Endothelial cell of umbilical vein (primary cell): ENCODE measurements around the gene PARN. TPM values are rescaled to one million over a fixed set of nuclear protein-coding genes. Genes with fewer than 3 reads are reported as not detected.

Experiments used
- BruUV-seq: library from RNA; stranded (reverse); fragments of 400-500 nt; replicated peaks from 2 replicates; lab custom pipeline; 2021; lab: Mats Ljungman, UMichigan
- CTCF ChIA-PET: fragments of 300-600, 350-600 bp; sonication (Branson Sonifier 250); formaldehyde crosslinking; loops from one replicate; lab custom pipeline; 2021; ENCODE audit warnings: antibody characterized with exemption, inconsistent platforms; lab: Charles Lee
- POLR2A ChIA-PET: fragments of 300-600, 350-600 bp; sonication (Branson Sonifier 250); formaldehyde crosslinking; loops from one replicate; lab custom pipeline; 2021; ENCODE audit warnings: antibody characterized with exemption, inconsistent platforms; lab: Charles Lee
- DNase-seq: peaks from one replicate; pipeline ENCODE4 v3.0.0-alpha.2; 2011; ENCODE audit warnings: low read depth, low spot score
- FAIRE-seq: peaks from 2 replicates; lab custom pipeline; 2011; peaks lifted over from hg19 to GRCh38; lab: Jason Lieb, UNC
- H2AFZ ChIP-seq: 2 replicates; pipeline ENCODE4 v1.6.0; 2012; ENCODE audit warnings: low read depth, low read length, control low read depth, inconsistent platforms
- H3K27ac ChIP-seq: 2 replicates; pipeline ENCODE4 v1.5.1; 2011; ENCODE audit warnings: low read depth, mild to moderate bottlenecking, control low read depth, low read length, moderate library complexity; ENCODE audit not compliant: insufficient read depth
- H3K27me3 ChIP-seq, 2 experiments: 2 replicates each; pipeline versions ENCODE4 v1.6.0 to v1.6.1; 2011; ENCODE audit warnings: low read length in 2 of 2, mixed read lengths in 1 of 2; ENCODE audit not compliant: control insufficient read depth in 2 of 2, insufficient read depth in 2 of 2
- H3K36me3 ChIP-seq, 2 experiments: 2 replicates in 1 of 2; 3 replicates in 1 of 2; pipeline ENCODE4 v1.5.1; 2011; ENCODE audit warnings: low read length in 2 of 2, mild to moderate bottlenecking in 1 of 2, moderate library complexity in 1 of 2; ENCODE audit not compliant: control insufficient read depth in 2 of 2, insufficient read depth in 2 of 2; ENCODE audit errors: extremely low read depth in 1 of 2
- H3K4me1 ChIP-seq: 3 replicates; pipeline ENCODE4 v1.5.1; 2011; ENCODE audit warnings: mild to moderate bottlenecking, low read length; ENCODE audit not compliant: control insufficient read depth, insufficient read depth; ENCODE audit errors: extremely low read depth
- H3K4me2 ChIP-seq: 2 replicates; pipeline ENCODE4 v1.6.1; 2011; ENCODE audit warnings: low read length, control low read depth, mixed read lengths; ENCODE audit not compliant: insufficient read depth
- H3K4me3 ChIP-seq, 3 experiments: fragments of 200-600 bp in 1 of 3; sonication (generic), shearing (Covaris generic) in 1 of 3; replicated peaks in 1 of 3; 2 replicates each; pipeline ENCODE4 v1.5.1; 2011 to 2016; ENCODE audit warnings: control low read depth in 3 of 3, low read length in 3 of 3, mild to moderate bottlenecking in 2 of 3, inconsistent platforms in 1 of 3, low read depth in 1 of 3, moderate library complexity in 1 of 3; ENCODE audit not compliant: insufficient read depth in 1 of 3
- H3K79me2 ChIP-seq: 2 replicates; pipeline ENCODE4 v1.6.0; 2012; ENCODE audit warnings: low read length, inconsistent platforms; ENCODE audit not compliant: control insufficient read depth, insufficient read depth
- H3K9ac ChIP-seq: replicated peaks from 2 replicates; pipeline ENCODE3; 2011; ENCODE audit warnings: low read length, control low read depth; ENCODE audit not compliant: insufficient read depth; ENCODE audit errors: extremely low read depth
- H3K9me1 ChIP-seq: replicated peaks from 3 replicates; pipeline ENCODE4 v1.6.0; 2011; ENCODE audit warnings: mild to moderate bottlenecking, low read length; ENCODE audit not compliant: control insufficient read depth, insufficient read depth; ENCODE audit errors: extremely low read depth
- H3K9me3 ChIP-seq: replicated peaks from 2 replicates; pipeline ENCODE4 v1.5.1; 2012; ENCODE audit warnings: low read length, inconsistent platforms; ENCODE audit not compliant: control insufficient read depth, insufficient read depth
- H4K20me1 ChIP-seq: replicated peaks from 2 replicates; pipeline ENCODE3; 2011; ENCODE audit warnings: mild to moderate bottlenecking, low read length; ENCODE audit not compliant: control insufficient read depth, insufficient read depth; ENCODE audit errors: extremely low read depth
- EZH2 ChIP-seq: IDR thresholded peaks from 2 replicates; pipeline ENCODE4 v1.6.1; 2012; ENCODE audit warnings: borderline replicate concordance, low read depth, mild to moderate bottlenecking, moderate library complexity, low read length, inconsistent platforms; ENCODE audit not compliant: severe bottlenecking
- FOS ChIP-seq: IDR thresholded peaks from 2 replicates; pipeline ENCODE4 v1.6.1; 2011; ENCODE audit warnings: mild to moderate bottlenecking, low read length, moderate library complexity, borderline replicate concordance; ENCODE audit not compliant: insufficient read depth
- GATA2 ChIP-seq: IDR thresholded peaks from 2 replicates; pipeline ENCODE4 v1.7.0; 2011; ENCODE audit warnings: low read depth, mild to moderate bottlenecking, moderate library complexity, mixed read lengths, low read length; ENCODE audit not compliant: insufficient read length, insufficient read depth
- JUN ChIP-seq: IDR thresholded peaks from 2 replicates; pipeline ENCODE4 v1.6.1; 2011; ENCODE audit warnings: borderline replicate concordance, low read depth; ENCODE audit not compliant: insufficient read length, insufficient read depth
- MAX ChIP-seq: IDR thresholded peaks from 2 replicates; pipeline ENCODE4 v1.6.1; 2011; ENCODE audit not compliant: insufficient read depth, insufficient read length
- dilution Hi-C: fragments of 300-500 bp; cut with MboI; formaldehyde crosslinking; loops from one replicate; pipeline ENCODE4 v1.15.0; 2019; ENCODE audit warnings: low sequenced_read_pairs; ENCODE audit not compliant: extremely low pct_ligation_motif_present
- intact Hi-C: fragments of 100-400 bp; cut with micrococcal nuclease; formaldehyde crosslinking; loops from one replicate; pipeline ENCODE4 v1.10.0; 2022
- polyA plus RNA-seq, 4 experiments: library from polyadenylated mRNA; depleted of rRNA in 3 of 4; stranded (reverse) in 3 of 4; unstranded in 1 of 4; fragments of >200 nt; gene quantifications; 2 replicates each; pipeline versions ENCODE4 v1.2.1 to v1.2.3, GENCODE V29; 2011 to 2012; ENCODE audit warnings: missing spikeins in 1 of 4
- total RNA-seq: library from RNA; stranded (reverse); gene quantifications from 2 replicates; pipeline ENCODE4 v1.2.3, GENCODE V29; 2021
- TF ChIP-seq, protein P1 (sequence below), 2 donors: IDR thresholded peaks; 1 replicate in 1 of 2; 2 replicates in 1 of 2; pipeline ENCODE4 v1.5.1; 2011; ENCODE audit warnings: low read length in 2 of 2, mild to moderate bottlenecking in 2 of 2, moderate library complexity in 2 of 2, control low read depth in 1 of 2, inconsistent platforms in 1 of 2, low read depth in 1 of 2; ENCODE audit not compliant: insufficient read depth in 1 of 2; ENCODE audit errors: extremely low read depth in 1 of 2

The PARN gene
- total and polyA plus RNA-seq, 2 donors (not counting 3 experiments of a cell fraction or from before 2014, with no cell fraction given) = 16.9 to 24.6 TPM

- dilution Hi-C loops (no loop called here), intact Hi-C loops (no loop called here)
- Histone ChIP-seq H3K27ac (no peak overlapping the region), H3K27me3 (no peaks in the 10 kb centered on the region), H3K79me2 (no peaks in the 10 kb centered on the region), H3K4me3 (no peak overlapping the region), H3K9me3 (no peaks in the 10 kb centered on the region), H4K20me1 (no peaks in the 10 kb centered on the region), H3K36me3 (no peaks in the 10 kb centered on the region), H3K4me2 (no peak overlapping the region), H3K4me1 (peaks cover 32% of the 10 kb centered on the region), H3K9me1 (no peaks in the 10 kb centered on the region), H2AFZ (no peak overlapping the region), H3K9ac (no peak overlapping the region)
- POLR2A ChIA-PET = no interaction called here
- BruUV-seq = no TSS peak
- no peak for FAIRE-seq
- CTCF ChIA-PET = no interaction called here
- no peak for DNase-seq
- TF ChIP-seq, protein P1, sequence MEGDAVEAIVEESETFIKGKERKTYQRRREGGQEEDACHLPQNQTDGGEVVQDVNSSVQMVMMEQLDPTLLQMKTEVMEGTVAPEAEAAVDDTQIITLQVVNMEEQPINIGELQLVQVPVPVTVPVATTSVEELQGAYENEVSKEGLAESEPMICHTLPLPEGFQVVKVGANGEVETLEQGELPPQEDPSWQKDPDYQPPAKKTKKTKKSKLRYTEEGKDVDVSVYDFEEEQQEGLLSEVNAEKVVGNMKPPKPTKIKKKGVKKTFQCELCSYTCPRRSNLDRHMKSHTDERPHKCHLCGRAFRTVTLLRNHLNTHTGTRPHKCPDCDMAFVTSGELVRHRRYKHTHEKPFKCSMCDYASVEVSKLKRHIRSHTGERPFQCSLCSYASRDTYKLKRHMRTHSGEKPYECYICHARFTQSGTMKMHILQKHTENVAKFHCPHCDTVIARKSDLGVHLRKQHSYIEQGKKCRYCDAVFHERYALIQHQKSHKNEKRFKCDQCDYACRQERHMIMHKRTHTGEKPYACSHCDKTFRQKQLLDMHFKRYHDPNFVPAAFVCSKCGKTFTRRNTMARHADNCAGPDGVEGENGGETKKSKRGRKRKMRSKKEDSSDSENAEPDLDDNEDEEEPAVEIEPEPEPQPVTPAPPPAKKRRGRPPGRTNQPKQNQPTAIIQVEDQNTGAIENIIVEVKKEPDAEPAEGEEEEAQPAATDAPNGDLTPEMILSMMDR (IDR thresholded peaks at IDR 0.05; ENCODE audit: extremely low read depth in 1 of 2, insufficient read depth in 1 of 2, low read depth in 1 of 2, low read length in 2 of 2) = no peak
- TF ChIP-seq EZH2 (no peak), MAX (no peak), FOS (no peak), GATA2 (no peak), JUN (no peak)
These were observed 133.9 kb downstream of the PARN start for GRCh38 chr16:14496047-14496770.
